ENCODE data around the gene RNF220. TPM values are rescaled to one million over a fixed set of nuclear protein-coding genes. Genes with fewer than 3 reads are reported as not detected.
A peak's percentile ranks its signal among the peaks of the same experiment; 100 is the strongest.

RNF220 gene
- total RNA-seq, 6 donors from 2014 or later = 77.7 to 114 (median 91.1) TPM

DNA sequence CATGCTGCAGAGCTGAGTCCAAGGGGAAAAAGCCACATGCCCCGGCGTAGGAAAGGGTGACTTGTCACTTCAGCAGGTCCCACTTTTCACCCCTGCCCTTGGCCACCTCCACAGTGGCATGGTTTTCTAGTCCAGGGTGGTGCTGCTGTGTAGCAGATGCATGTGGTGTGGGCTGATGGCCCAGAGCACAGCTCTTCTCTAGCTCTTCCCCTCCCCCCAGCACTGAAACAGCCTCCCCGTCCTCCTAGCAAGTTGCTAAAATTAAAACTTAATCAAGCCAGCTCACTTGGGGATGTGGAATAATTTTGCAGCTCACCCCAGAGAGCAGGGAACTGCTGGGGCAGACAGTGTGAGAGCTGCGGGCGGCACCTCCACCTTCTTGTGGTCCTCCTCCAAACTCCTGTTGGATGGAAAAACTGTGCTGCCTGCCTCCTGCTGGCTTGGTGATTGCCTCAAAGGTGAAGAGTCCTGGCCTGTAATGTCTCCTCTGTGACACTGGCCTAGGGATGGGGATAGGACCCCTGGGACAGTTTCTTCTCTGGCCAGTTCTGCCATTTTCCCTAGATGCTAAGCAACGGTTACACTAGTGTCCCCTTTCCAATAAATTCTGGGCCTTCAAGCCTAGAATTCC is 91.6 kb downstream of the RNF220 start:
- WGBS, 2 donors = 91 to 93% methylated on average over 6 of the region's 6 CpGs
- no peak overlapping the region for H3K27ac ChIP-seq
- H3K36me3 ChIP-seq = no peaks in the 10 kb centered on the region
- no peaks in the 10 kb centered on the region for H3K27me3 ChIP-seq
- DNase-seq = no peak
- H3K4me1 ChIP-seq = peaks cover 0 to 11% (median 3%) of the 10 kb centered on the region in 4 donors
- no peak for TF ChIP-seq POLR2AphosphoS5 (IDR thresholded peaks at IDR 0.05)
- no peaks in the 10 kb centered on the region for H3K9me3 ChIP-seq
- no peak overlapping the region for H3K4me3 ChIP-seq
- ATAC-seq (ENCODE audit: low FRiP score in 2 of 2) = no peak

DNA sequence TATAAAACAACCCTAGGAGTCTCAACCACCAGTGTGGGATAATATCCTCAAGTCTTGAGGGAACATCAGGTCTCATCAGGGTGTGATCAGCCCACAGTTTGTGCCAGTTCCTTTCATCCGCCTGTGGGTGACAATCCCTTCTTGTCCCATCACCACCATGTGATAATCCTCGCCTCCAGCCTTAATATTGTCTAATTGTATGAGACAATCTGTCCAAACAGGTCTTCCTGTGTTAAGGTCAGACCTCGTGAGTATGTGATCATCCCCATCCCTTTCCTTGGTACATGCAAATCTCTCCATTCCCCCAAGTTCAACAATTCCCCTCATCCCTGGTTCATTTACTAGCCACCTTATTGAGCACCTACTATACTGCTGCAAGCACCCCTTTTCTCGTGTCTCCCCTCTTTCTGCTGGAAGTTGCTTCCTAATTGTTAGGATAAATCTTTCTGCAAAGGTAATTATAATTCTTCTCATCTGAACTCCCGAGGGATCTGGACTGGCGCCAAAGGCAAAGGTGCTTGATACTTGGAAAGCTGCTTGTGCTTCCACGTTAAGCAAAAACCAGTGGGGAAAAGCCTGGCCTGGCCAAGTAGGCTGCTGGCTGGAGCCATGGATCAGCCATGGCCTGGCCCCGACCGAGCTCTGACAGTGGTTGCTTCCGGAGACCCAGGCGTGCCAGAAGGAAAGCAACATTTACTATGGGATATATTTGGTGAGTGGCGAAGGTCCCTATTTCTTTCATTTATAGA is 92.5 kb downstream of the RNF220 start:
- Histone ChIP-seq H3K36me3 (no peaks in the 10 kb centered on the region), H3K27me3 (no peaks in the 10 kb centered on the region), H3K27ac (no peak overlapping the region), H3K4me3 (no peak overlapping the region), H3K4me1 (peaks cover 0 to 11% (median 3%) of the 10 kb centered on the region in 4 donors), H3K9me3 (no peaks in the 10 kb centered on the region)
- DNase-seq (no peak), ATAC-seq (ENCODE audit: low FRiP score in 2 of 2) (no peak)
- WGBS, 2 donors = 78 to 83% methylated on average over 12 of the region's 12 CpGs
- TF ChIP-seq POLR2AphosphoS5 (IDR thresholded peaks at IDR 0.05) (no peak), POLR2A (IDR thresholded peaks at IDR 0.05) (no peak), EP300 (IDR thresholded peaks at IDR 0.05) (no peak)
- TF ChIP-seq, protein P1, sequence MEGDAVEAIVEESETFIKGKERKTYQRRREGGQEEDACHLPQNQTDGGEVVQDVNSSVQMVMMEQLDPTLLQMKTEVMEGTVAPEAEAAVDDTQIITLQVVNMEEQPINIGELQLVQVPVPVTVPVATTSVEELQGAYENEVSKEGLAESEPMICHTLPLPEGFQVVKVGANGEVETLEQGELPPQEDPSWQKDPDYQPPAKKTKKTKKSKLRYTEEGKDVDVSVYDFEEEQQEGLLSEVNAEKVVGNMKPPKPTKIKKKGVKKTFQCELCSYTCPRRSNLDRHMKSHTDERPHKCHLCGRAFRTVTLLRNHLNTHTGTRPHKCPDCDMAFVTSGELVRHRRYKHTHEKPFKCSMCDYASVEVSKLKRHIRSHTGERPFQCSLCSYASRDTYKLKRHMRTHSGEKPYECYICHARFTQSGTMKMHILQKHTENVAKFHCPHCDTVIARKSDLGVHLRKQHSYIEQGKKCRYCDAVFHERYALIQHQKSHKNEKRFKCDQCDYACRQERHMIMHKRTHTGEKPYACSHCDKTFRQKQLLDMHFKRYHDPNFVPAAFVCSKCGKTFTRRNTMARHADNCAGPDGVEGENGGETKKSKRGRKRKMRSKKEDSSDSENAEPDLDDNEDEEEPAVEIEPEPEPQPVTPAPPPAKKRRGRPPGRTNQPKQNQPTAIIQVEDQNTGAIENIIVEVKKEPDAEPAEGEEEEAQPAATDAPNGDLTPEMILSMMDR (IDR thresholded peaks at IDR 0.05) = no peak

DNA sequence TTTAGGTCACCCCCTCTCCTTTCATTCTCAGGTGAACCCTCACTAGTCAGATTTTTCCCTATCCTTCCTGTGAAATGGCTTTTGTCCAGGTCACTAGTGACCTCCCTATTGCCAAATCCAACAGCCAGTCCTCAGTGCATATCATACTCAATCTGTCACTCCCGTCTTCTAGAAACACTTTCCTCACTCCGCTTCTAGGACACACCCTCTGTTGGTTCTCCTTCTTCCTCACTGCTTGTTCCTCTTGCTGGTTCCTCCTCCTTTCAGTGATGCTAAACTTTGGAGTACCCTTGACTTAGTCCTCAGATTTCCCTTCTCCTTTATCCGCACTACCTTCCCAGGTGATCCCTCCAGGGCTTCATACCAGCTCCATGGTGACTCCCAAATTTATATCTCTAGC is 94.3 kb downstream of the RNF220 start:
- H3K9me3 ChIP-seq = no peaks in the 10 kb centered on the region
- ATAC-seq (ENCODE audit: low FRiP score in 2 of 2) = peak in 1 of 2 donors; percentile 50
- TF ChIP-seq EP300 (IDR thresholded peaks at IDR 0.05) (no peak), POLR2A (IDR thresholded peaks at IDR 0.05) (no peak)
- TF ChIP-seq, protein P1 (IDR thresholded peaks at IDR 0.05) = no peak
- no peak overlapping the region for H3K4me3 ChIP-seq
- H3K27me3 ChIP-seq = no peaks in the 10 kb centered on the region
- 66 to 79% methylated on average over 3 of the region's 3 CpGs for WGBS, 2 donors
- no peak for DNase-seq
- H3K27ac ChIP-seq = no peak overlapping the region
- no peaks in the 10 kb centered on the region for H3K36me3 ChIP-seq
- H3K4me1 ChIP-seq = peaks cover 0 to 11% (median 3%) of the 10 kb centered on the region in 4 donors

DNA sequence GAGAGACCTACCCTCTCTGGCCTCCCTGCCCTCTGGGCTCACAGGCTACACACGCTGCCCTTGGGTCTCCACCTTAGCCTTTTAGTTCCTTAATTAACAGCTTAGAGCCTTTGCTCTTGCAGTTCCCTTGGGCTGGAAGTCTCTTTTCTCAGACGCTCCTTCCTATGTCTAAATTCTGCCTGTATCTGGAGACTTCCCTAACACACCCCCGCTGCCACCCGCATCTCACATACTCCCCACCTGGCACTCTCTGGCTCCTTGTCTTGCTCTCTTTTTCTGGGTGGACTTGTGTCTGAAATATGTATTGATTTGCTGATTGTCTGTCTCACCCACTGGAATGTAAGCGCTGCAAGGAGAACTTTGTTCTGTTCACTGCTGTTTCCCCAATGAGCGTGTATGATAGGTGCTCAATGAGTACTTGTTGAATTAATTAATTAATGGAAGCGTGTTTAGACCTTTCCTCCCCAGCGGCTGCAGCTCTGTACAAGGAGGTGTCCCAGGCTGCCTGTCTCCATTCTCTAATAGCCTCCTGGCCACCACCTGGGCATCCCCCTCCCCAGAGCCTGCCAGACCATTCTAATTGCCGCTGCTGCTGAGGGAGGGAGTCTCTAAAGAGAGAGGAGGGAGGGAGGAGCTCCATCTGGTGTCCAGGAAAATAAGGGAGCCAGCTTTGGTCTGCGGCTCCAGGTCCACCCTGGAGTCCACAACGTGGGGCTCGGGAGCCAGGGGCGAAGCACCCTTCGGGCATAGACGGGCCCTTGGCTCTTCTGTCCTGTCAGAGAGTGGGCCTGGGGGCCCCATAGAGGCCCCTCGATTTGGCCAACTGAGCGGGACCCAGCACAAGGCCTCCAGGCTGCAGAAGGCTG is 95.4 kb downstream of the RNF220 start:
- no peaks in the 10 kb centered on the region for H3K9me3 ChIP-seq
- no peak overlapping the region for H3K4me3 ChIP-seq
- DNase-seq = peak in 1 of 2 donors; percentile 25
- H3K27ac ChIP-seq = no peak overlapping the region
- WGBS, 2 donors = 44 to 66% methylated on average over 9 to 17 of the region's 17 CpGs
- H3K36me3 ChIP-seq = no peaks in the 10 kb centered on the region
- no peak for TF ChIP-seq POLR2AphosphoS5 (IDR thresholded peaks at IDR 0.05)
- no peak for TF ChIP-seq EP300 (IDR thresholded peaks at IDR 0.05)
- TF ChIP-seq POLR2A (IDR thresholded peaks at IDR 0.05) = no peak
- TF ChIP-seq, protein P1 (IDR thresholded peaks at IDR 0.05) = peak in 1 of 6 experiments; percentile 26
- H3K27me3 ChIP-seq = no peaks in the 10 kb centered on the region
- H3K4me1 ChIP-seq = peaks cover 0 to 11% (median 3%) of the 10 kb centered on the region in 4 donors
- peak; percentile 32 to 33 for ATAC-seq (ENCODE audit: low FRiP score in 2 of 2)
